ENCODE measurements around the gene LRRC4C. TPM values are rescaled to one million over a fixed set of nuclear protein-coding genes. Genes with fewer than 3 reads are reported as not detected.
A peak's percentile ranks its signal among the peaks of the same experiment; 100 is the strongest.

The LRRC4C gene
- polyA plus RNA-seq, 1 donor: 1.2 TPM

- DNase-seq: no peak
Observed at GRCh38 chr11:40160418-40160817, 1299.0 kb downstream of the LRRC4C start.

- no peak for DNase-seq
Observed at GRCh38 chr11:40149721-40150120, 1309.7 kb downstream of the LRRC4C start.

GRCh38 chr11:40140560-40140959, 1318.9 kb downstream of the LRRC4C start:
- no peak for DNase-seq

GRCh38 chr11:40139536-40139935, 1319.9 kb downstream of the LRRC4C start:
- DNase-seq: no peak

- peak; percentile 20 for DNase-seq
Observed at GRCh38 chr11:40139066-40139465, 1320.4 kb downstream of the LRRC4C start.

- DNase-seq: no peak
Observed at GRCh38 chr11:40134820-40135570, 1324.5 kb downstream of the LRRC4C start.

GRCh38 chr11:40133498-40133897, 1326.0 kb downstream of the LRRC4C start:
- no peak for DNase-seq

- no peak for DNase-seq
Observed at GRCh38 chr11:40132912-40133311, 1326.5 kb downstream of the LRRC4C start.

- no peak for DNase-seq
Observed at GRCh38 chr11:40130427-40130826, 1329.0 kb downstream of the LRRC4C start.

GRCh38 chr11:40129266-40129665, 1330.2 kb downstream of the LRRC4C start:
- DNase-seq: no peak

- no peak for DNase-seq
Observed at GRCh38 chr11:40125054-40125453, 1334.4 kb downstream of the LRRC4C start.

- DNase-seq: no peak
Observed at GRCh38 chr11:40119661-40120060, 1339.8 kb downstream of the LRRC4C start.

GRCh38 chr11:40118780-40119179, 1340.7 kb downstream of the LRRC4C start:
- DNase-seq: no peak

- DNase-seq: no peak
Observed at GRCh38 chr11:40118026-40118425, 1341.4 kb downstream of the LRRC4C start.

GRCh38 chr11:40104941-40105550, 1354.4 kb downstream of the LRRC4C start:
- no peak for DNase-seq

GRCh38 chr11:40100781-40101180, 1358.7 kb downstream of the LRRC4C start:
- DNase-seq: no peak

GRCh38 chr11:40100162-40100553, 1359.3 kb downstream of the LRRC4C start:
- DNase-seq: no peak

GRCh38 chr11:40099426-40100161, 1359.9 kb downstream of the LRRC4C start:
- DNase-seq: no peak

- DNase-seq: peak; percentile 38
Observed at GRCh38 chr11:40095446-40095845, 1364.0 kb downstream of the LRRC4C start.

- DNase-seq: no peak
Observed at GRCh38 chr11:40094954-40095353, 1364.5 kb downstream of the LRRC4C start.

GRCh38 chr11:40080434-40080833, 1379.0 kb downstream of the LRRC4C start:
- no peak for DNase-seq

Measured in hindlimb muscle (tissue), 1 donor.